ENCODE results near the gene ATP8A2. TPM values are rescaled to one million over a fixed set of nuclear protein-coding genes. Genes with fewer than 3 reads are reported as not detected.

ATP8A2 gene
- total and polyA plus RNA-seq, 9 of the 15 experiments (the other 6 are each of a cell fraction or from before 2014, with no cell fraction given), result under 0.01 to 0.33 (median 0.06) TPM; not detected in 4

GRCh38 chr13:25501231-25501630 is 129.5 kb downstream of the ATP8A2 start:
- Histone ChIP-seq H3K4me1 (replicated peaks in 1 of 2; ENCODE audit: control insufficient read depth in 2 of 2, insufficient read depth in 2 of 2, low read length in 2 of 2) (no peaks in the 10 kb centered on the region), H3K36me3 (ENCODE audit: control insufficient read depth, insufficient read depth, low read length) (no peaks in the 10 kb centered on the region), H3K9ac (ENCODE audit: insufficient read depth in 1 of 2, low read depth in 2 of 2, low read length in 2 of 2) (no peak overlapping the region), H2AFZ (ENCODE audit: low read depth, low read length) (no peak overlapping the region), H3K9me1 (ENCODE audit: control insufficient read depth, insufficient read depth, low read length) (no peaks in the 10 kb centered on the region), H3K27ac (ENCODE audit: extremely low read depth, low read depth, low read length) (no peak overlapping the region), H3K4me3 (no peak overlapping the region), H3K4me2 (ENCODE audit: insufficient read depth, low read length) (no peak overlapping the region), H3K27me3 (ENCODE audit: control insufficient read depth in 2 of 2, insufficient read depth in 2 of 2, low read length in 2 of 2) (peaks cover 0 to 15% of the 10 kb centered on the region in 2 experiments; a peak in 3 of 5 replicates), H3K79me2 (ENCODE audit: control insufficient read depth, insufficient read depth, low read length) (no peaks in the 10 kb centered on the region), H4K20me1 (replicated peaks; ENCODE audit: control insufficient read depth, insufficient read depth, low read length) (no peaks in the 10 kb centered on the region), H3K9me3 (replicated peaks; ENCODE audit: control insufficient read depth, insufficient read depth, low read depth, low read length) (no peaks in the 10 kb centered on the region)
- in situ Hi-C loops (cut with MboI), result no loop called here
- intact Hi-C loops (cut with micrococcal nuclease), result no loop called here
- TF ChIP-seq TRIM24 (IDR thresholded peaks at IDR 0.05) (no peak), CREBBP (IDR thresholded peaks at IDR 0.05; ENCODE audit: low read depth, low read length) (no peak), HMG20A (CRISPR knock-in tag; conservative IDR thresholded peaks at IDR 0.05) (no peak), MAFG (tag; conservative IDR thresholded peaks at IDR 0.05) (no peak), GATAD2A (IDR thresholded peaks at IDR 0.05) (no peak), E2F5 (CRISPR knock-in tag; IDR thresholded peaks at IDR 0.05) (no peak), ZFP91 (CRISPR knock-in tag; IDR thresholded peaks at IDR 0.05) (no peak), ZEB2 (IDR thresholded peaks at IDR 0.05) (no peak), ZNF134 (CRISPR knock-in tag; conservative IDR thresholded peaks at IDR 0.05) (no peak), ZNF253 (CRISPR knock-in tag; conservative IDR thresholded peaks at IDR 0.05) (no peak), MAFK (IDR thresholded peaks at IDR 0.05; ENCODE audit: low read length) (no peak), ZNF707 (CRISPR knock-in tag; conservative IDR thresholded peaks at IDR 0.05) (no peak)
- BruUV-seq (replicated peaks), result no TSS peak
- DNase-seq (ENCODE audit: extremely low read depth in 1 of 4, low spot score in 3 of 4) (no peak), ATAC-seq (no peak), FAIRE-seq (no peak)
- POLR2A ChIA-PET, result no interaction called here
- CTCF ChIA-PET (ENCODE audit: low intra/inter-chr PET ratio), result no interaction called here
- 6% methylated on average over 3 of the region's 3 CpGs for WGBS (ENCODE audit: insufficient coverage, low coverage, missing lambda C conversion rate)

Data from K562 (cell line).